ENCODE data around the gene TNIP2. TPM values are rescaled to one million over a fixed set of nuclear protein-coding genes. Genes with fewer than 3 reads are reported as not detected.

Gene TNIP2
- total RNA-seq, 1 experiment from 2014 or later, result 35.8 TPM

- intact Hi-C loops (cut with micrococcal nuclease; ENCODE audit: unreplicated experiment), result no loop called here
Observed at GRCh38 chr4:2768921-2769336, 12.8 kb upstream of the TNIP2 start.

GRCh38 chr4:2768124-2768523 lies 12.0 kb upstream of the TNIP2 start:
- ChIA-PET CTCF (no interaction called here), POLR2A (interaction anchor here (0.6 kb wide), 1 partner anchor 43 kb away, joined by 4 read pairs; no protein-coding TSS in a partner anchor)
- Mint-ChIP-seq H3K4me3 (ENCODE audit: unreplicated experiment) (no peak overlapping the region), H3K9me3 (ENCODE audit: unreplicated experiment) (peaks cover 13% of the 10 kb centered on the region), H3K27ac (ENCODE audit: unreplicated experiment) (no peak overlapping the region), H3K4me1 (ENCODE audit: low read depth, unreplicated experiment) (no peaks in the 10 kb centered on the region), H3K27me3 (ENCODE audit: insufficient read depth, unreplicated experiment) (peaks cover 3% of the 10 kb centered on the region), H3K36me3 (ENCODE audit: insufficient read depth, unreplicated experiment) (no peaks in the 10 kb centered on the region)
- Histone ChIP-seq H3K4me3 (ENCODE audit: low read depth, low read length) (no peak overlapping the region), H3K27me3 (replicated peaks; ENCODE audit: control insufficient read depth, insufficient read depth, low read length) (no peaks in the 10 kb centered on the region), H3K36me3 (ENCODE audit: control insufficient read depth, insufficient read depth, low read length) (no peaks in the 10 kb centered on the region), H3K4me1 (no peaks in the 10 kb centered on the region), H3K9me3 (no peaks in the 10 kb centered on the region)
- DNase-seq, result no peak
- BruUV-seq (replicated peaks), result no TSS peak
- no peak for TF ChIP-seq CTCF (IDR thresholded peaks at IDR 0.05; ENCODE audit: insufficient read depth in 1 of 2, low read depth in 1 of 2, low read length in 1 of 2, severe bottlenecking in 1 of 2, unreplicated experiment in 1 of 2)
- intact Hi-C loops (cut with micrococcal nuclease; ENCODE audit: unreplicated experiment), result no loop called here

More at GRCh38 chr4:2768921-2769336, 12.8 kb upstream of the TNIP2 start:
- ChIA-PET POLR2A (no interaction called here), CTCF (no interaction called here)
- Histone ChIP-seq H3K27me3 (replicated peaks; ENCODE audit: control insufficient read depth, insufficient read depth, low read length) (no peaks in the 10 kb centered on the region), H3K9me3 (no peaks in the 10 kb centered on the region), H3K36me3 (ENCODE audit: control insufficient read depth, insufficient read depth, low read length) (no peaks in the 10 kb centered on the region), H3K4me3 (ENCODE audit: low read depth, low read length) (no peak overlapping the region), H3K4me1 (no peaks in the 10 kb centered on the region)
- Mint-ChIP-seq H3K4me3 (ENCODE audit: unreplicated experiment) (no peak overlapping the region), H3K4me1 (ENCODE audit: low read depth, unreplicated experiment) (no peaks in the 10 kb centered on the region), H3K9me3 (ENCODE audit: unreplicated experiment) (peaks cover 13% of the 10 kb centered on the region), H3K27me3 (ENCODE audit: insufficient read depth, unreplicated experiment) (peaks cover 3% of the 10 kb centered on the region), H3K36me3 (ENCODE audit: insufficient read depth, unreplicated experiment) (no peaks in the 10 kb centered on the region), H3K27ac (ENCODE audit: unreplicated experiment) (no peak overlapping the region)
- no peak for TF ChIP-seq CTCF (IDR thresholded peaks at IDR 0.05; ENCODE audit: insufficient read depth in 1 of 2, low read depth in 1 of 2, low read length in 1 of 2, severe bottlenecking in 1 of 2, unreplicated experiment in 1 of 2)
- no TSS peak for BruUV-seq (replicated peaks)
- DNase-seq, result no peak

DNA sequence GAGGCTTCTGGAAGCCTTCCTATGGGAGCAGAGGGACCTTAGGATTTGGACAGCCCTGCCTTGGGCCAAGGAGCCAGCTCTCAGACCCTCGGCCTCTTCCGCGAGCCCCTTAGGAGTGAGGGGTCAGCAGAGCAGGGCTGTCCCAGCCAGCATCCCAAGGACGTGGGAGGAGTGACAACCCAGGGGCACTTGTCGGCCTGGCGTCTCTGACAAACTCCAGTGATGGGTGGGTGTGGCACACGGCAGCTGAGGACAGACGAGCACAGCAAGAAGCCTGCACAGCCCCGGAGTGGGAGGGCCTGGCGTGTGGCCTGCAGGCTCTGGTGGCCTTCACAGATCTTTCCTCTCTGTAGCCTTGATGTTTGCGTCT lies 11.6 kb upstream of the TNIP2 start:
- no peak for DNase-seq
- no peaks in the 10 kb centered on the region for H3K27me3 ChIP-seq (replicated peaks; ENCODE audit: control insufficient read depth, insufficient read depth, low read length)
- no peak for TF ChIP-seq CTCF (IDR thresholded peaks at IDR 0.05; ENCODE audit: insufficient read depth in 1 of 2, low read depth in 1 of 2, low read length in 1 of 2, severe bottlenecking in 1 of 2, unreplicated experiment in 1 of 2)
- H3K4me3 Mint-ChIP-seq (ENCODE audit: unreplicated experiment), result no peak overlapping the region
- peaks cover 3% of the 10 kb centered on the region for H3K27me3 Mint-ChIP-seq (ENCODE audit: insufficient read depth, unreplicated experiment)
- CTCF ChIA-PET, result no interaction called here
- H3K36me3 Mint-ChIP-seq (ENCODE audit: insufficient read depth, unreplicated experiment), result no peaks in the 10 kb centered on the region
- H3K4me1 Mint-ChIP-seq (ENCODE audit: low read depth, unreplicated experiment), result no peaks in the 10 kb centered on the region
- no peak overlapping the region for H3K4me3 ChIP-seq (ENCODE audit: low read depth, low read length)
- intact Hi-C loops (cut with micrococcal nuclease; ENCODE audit: unreplicated experiment), result no loop called here
- H3K36me3 ChIP-seq (ENCODE audit: control insufficient read depth, insufficient read depth, low read length), result no peaks in the 10 kb centered on the region
- POLR2A ChIA-PET, result interaction anchor here (0.6 kb wide), 1 partner anchor 42 kb away, joined by 4 read pairs; no protein-coding TSS in a partner anchor
- H3K4me1 ChIP-seq, result no peaks in the 10 kb centered on the region
- H3K9me3 Mint-ChIP-seq (ENCODE audit: unreplicated experiment), result peaks cover 13% of the 10 kb centered on the region
- BruUV-seq (replicated peaks), result no TSS peak
- H3K9me3 ChIP-seq, result no peaks in the 10 kb centered on the region
- H3K27ac Mint-ChIP-seq (ENCODE audit: unreplicated experiment), result no peak overlapping the region
